ENCODE results near the gene KRT24. TPM values are rescaled to one million over a fixed set of nuclear protein-coding genes. Genes with fewer than 3 reads are reported as not detected.
A peak's percentile ranks its signal among the peaks of the same experiment; 100 is the strongest.

Gene KRT24
- total RNA-seq, 4 donors from 2014 or later, result not detected

DNA sequence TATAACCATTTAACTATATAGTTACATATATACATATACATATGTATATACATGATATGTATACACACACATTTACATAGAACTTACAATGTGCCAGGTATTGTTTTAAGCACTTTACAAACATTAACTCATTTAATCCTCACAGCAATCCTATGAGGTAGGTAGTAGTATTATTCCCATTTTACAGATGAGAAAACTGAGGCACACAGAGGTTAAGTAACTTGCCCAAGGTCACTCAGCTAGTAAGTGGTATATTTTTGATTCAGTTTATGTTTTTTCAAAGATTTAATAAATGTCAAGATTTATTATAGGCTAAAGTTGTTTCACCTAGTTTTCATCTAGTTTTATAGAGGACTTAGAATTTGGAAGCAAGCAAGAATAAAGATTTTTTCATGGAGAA is 45.2 kb downstream of the KRT24 start:
- H3K9me3 ChIP-seq, result no peaks in the 10 kb centered on the region
- H3K36me3 ChIP-seq, result no peaks in the 10 kb centered on the region
- H3K4me3 ChIP-seq, result no peak overlapping the region
- H3K4me1 ChIP-seq, result no peaks in the 10 kb centered on the region
- DNase-seq (ENCODE audit: low spot score in 2 of 2), result no peak
- H3K27me3 ChIP-seq, result no peaks in the 10 kb centered on the region
- no peak for TF ChIP-seq POLR2A (IDR thresholded peaks at IDR 0.05)
- TF ChIP-seq, protein P1, sequence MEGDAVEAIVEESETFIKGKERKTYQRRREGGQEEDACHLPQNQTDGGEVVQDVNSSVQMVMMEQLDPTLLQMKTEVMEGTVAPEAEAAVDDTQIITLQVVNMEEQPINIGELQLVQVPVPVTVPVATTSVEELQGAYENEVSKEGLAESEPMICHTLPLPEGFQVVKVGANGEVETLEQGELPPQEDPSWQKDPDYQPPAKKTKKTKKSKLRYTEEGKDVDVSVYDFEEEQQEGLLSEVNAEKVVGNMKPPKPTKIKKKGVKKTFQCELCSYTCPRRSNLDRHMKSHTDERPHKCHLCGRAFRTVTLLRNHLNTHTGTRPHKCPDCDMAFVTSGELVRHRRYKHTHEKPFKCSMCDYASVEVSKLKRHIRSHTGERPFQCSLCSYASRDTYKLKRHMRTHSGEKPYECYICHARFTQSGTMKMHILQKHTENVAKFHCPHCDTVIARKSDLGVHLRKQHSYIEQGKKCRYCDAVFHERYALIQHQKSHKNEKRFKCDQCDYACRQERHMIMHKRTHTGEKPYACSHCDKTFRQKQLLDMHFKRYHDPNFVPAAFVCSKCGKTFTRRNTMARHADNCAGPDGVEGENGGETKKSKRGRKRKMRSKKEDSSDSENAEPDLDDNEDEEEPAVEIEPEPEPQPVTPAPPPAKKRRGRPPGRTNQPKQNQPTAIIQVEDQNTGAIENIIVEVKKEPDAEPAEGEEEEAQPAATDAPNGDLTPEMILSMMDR (IDR thresholded peaks at IDR 0.05), result no peak
- no peak for TF ChIP-seq POLR2AphosphoS5 (IDR thresholded peaks at IDR 0.05)
- TF ChIP-seq EP300 (IDR thresholded peaks at IDR 0.05), result no peak
- H3K27ac ChIP-seq, result no peak overlapping the region

DNA sequence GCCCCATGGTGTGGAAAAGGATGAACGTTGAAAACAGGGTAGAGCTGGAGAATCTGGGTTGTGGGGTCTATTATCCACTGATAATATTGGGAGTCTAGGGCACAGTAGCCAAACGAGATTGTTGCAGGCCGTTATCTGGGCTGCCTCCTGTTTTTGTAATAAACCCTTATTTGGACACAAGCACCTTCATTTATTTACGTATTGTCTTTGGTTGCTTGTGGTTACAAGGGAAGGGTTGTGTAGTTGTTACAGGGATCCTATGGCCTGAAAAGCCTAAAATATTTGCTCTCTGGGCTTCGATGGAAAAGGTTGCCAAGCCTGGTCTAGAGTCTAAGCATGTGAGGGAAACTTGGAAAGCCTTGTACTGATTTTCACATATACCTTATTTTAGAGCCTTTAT is 51.6 kb downstream of the KRT24 start:
- H3K4me3 ChIP-seq, result no peak overlapping the region
- no peaks in the 10 kb centered on the region for H3K36me3 ChIP-seq
- H3K9me3 ChIP-seq, result no peaks in the 10 kb centered on the region
- H3K4me1 ChIP-seq, result peaks cover 11% of the 10 kb centered on the region
- 75% methylated on average over 5 of the region's 5 CpGs for WGBS
- H3K27ac ChIP-seq, result no peak overlapping the region
- H3K27me3 ChIP-seq, result no peaks in the 10 kb centered on the region
- no peak for TF ChIP-seq EP300 (IDR thresholded peaks at IDR 0.05)
- no peak for TF ChIP-seq POLR2AphosphoS5 (IDR thresholded peaks at IDR 0.05)
- TF ChIP-seq, protein P1 (IDR thresholded peaks at IDR 0.05), result no peak
- TF ChIP-seq POLR2A (IDR thresholded peaks at IDR 0.05), result no peak
- DNase-seq (ENCODE audit: low spot score in 2 of 2), result no peak

DNA sequence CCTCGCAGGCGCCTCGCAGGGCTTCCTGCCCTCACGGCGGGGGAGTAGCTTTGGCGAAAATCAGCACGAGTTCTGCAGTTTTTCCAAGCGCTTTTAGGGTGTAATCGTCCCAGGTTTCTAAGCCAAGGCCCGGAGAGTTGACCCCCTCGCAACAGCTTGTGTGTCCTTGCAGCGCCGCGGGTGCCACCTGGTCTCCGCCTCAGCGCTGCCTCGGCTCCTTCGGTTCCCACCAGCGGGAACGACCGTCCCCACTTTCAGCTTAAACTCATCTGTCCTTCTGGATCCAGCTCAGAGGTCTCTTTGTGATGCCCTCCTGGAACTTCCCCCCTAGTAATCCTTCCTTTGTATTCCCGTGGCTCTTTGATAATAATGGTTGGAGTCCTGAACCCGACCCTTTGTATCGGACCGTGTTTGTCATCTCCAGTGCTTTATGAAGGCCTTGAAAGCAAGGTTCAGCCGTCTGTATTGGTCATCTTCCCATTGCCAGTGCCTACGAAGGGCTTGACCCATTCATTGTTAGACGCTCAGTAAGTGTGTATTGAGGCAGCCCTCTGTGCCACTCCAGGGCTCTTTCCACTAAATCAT is 55.1 kb downstream of the KRT24 start:
- H3K27ac ChIP-seq, result peak overlapping the region; percentile 99
- no peaks in the 10 kb centered on the region for H3K9me3 ChIP-seq
- TF ChIP-seq EP300 (IDR thresholded peaks at IDR 0.05), result no peak
- TF ChIP-seq POLR2AphosphoS5 (IDR thresholded peaks at IDR 0.05), result no peak
- no peak for TF ChIP-seq POLR2A (IDR thresholded peaks at IDR 0.05)
- peaks cover 43% of the 10 kb centered on the region for H3K4me1 ChIP-seq
- WGBS, result 4% methylated on average over 28 of the region's 28 CpGs
- H3K36me3 ChIP-seq, result peaks cover 11% of the 10 kb centered on the region
- H3K4me3 ChIP-seq, result peak overlapping the region; percentile 67
- peak in 1 of 2 donors; percentile 67 for DNase-seq (ENCODE audit: low spot score in 2 of 2)
- H3K27me3 ChIP-seq, result no peaks in the 10 kb centered on the region

Other genes with a start within 250 kb of the KRT24 start
- gene TNS4, start 202.1 kb downstream of the KRT24 start, total RNA-seq, result 1,000 to 10,000 TPM in 2 of 4 donors, 100 to 1,000 TPM in 2; 730 to 1,745 (median 1,078) TPM
- 1 to 10 TPM in 1 of 4 donors, not detected in 3; 1.2 TPM for gene CCR7, start 138.3 kb downstream of the KRT24 start, total RNA-seq
- gene SMARCE1, start 55.9 kb downstream of the KRT24 start, total RNA-seq, result 100 to 1,000 TPM in 1 of 4 donors, 10 to 100 TPM in 3; 65.5 to 104 (median 75.9) TPM
- gene KRT222, start 38.6 kb downstream of the KRT24 start, total RNA-seq, result under 1 TPM in 1 of 4 donors, not detected in 3; 0.26 TPM
- 100 to 1,000 TPM in 2 of 4 donors, 10 to 100 TPM in 1, 1 to 10 TPM in 1; 8.7 to 383 (median 119) TPM for gene KRT25, start 51.6 kb upstream of the KRT24 start, total RNA-seq
- 1 to 10 TPM in 2 of 4 donors, under 1 TPM in 2; 0.34 to 7.2 (median 1.8) TPM for gene KRT26, start 68.4 kb upstream of the KRT24 start, total RNA-seq
- 100 to 1,000 TPM in 1 of 4 donors, 10 to 100 TPM in 2, 1 to 10 TPM in 1; 1.9 to 150 (median 39.1) TPM for gene KRT27, start 78.8 kb upstream of the KRT24 start, total RNA-seq
- gene KRT28, start 96.2 kb upstream of the KRT24 start, total RNA-seq, result 10 to 100 TPM in 2 of 4 donors, 1 to 10 TPM in 2; 1.0 to 32.0 (median 11.6) TPM
- 1,000 to 10,000 TPM; 3,788 to 5,963 (median 5,237) TPM for gene KRT10, start 118.9 kb upstream of the KRT24 start, total RNA-seq
- not detected for gene KRT12, start 163.5 kb upstream of the KRT24 start, total RNA-seq
- gene KRT20, start 181.5 kb upstream of the KRT24 start, total RNA-seq, result under 1 TPM in 1 of 4 donors, not detected in 3; 0.60 TPM
- 100 to 1,000 TPM in 3 of 4 donors, 10 to 100 TPM in 1; 84.6 to 310 (median 217) TPM for gene KRT23, start 233.9 kb upstream of the KRT24 start, total RNA-seq

Measured in suprapubic skin (tissue), 4 donors.